Measurements from ENCODE around the gene VSIG1. TPM values are rescaled to one million over a fixed set of nuclear protein-coding genes. Genes with fewer than 3 reads are reported as not detected.
A peak's percentile ranks its signal among the peaks of the same experiment; 100 is the strongest.

Gene VSIG1
- total and polyA plus RNA-seq, 2 of the 4 experiments (the other 2 are of a cell fraction), result not detected

DNA sequence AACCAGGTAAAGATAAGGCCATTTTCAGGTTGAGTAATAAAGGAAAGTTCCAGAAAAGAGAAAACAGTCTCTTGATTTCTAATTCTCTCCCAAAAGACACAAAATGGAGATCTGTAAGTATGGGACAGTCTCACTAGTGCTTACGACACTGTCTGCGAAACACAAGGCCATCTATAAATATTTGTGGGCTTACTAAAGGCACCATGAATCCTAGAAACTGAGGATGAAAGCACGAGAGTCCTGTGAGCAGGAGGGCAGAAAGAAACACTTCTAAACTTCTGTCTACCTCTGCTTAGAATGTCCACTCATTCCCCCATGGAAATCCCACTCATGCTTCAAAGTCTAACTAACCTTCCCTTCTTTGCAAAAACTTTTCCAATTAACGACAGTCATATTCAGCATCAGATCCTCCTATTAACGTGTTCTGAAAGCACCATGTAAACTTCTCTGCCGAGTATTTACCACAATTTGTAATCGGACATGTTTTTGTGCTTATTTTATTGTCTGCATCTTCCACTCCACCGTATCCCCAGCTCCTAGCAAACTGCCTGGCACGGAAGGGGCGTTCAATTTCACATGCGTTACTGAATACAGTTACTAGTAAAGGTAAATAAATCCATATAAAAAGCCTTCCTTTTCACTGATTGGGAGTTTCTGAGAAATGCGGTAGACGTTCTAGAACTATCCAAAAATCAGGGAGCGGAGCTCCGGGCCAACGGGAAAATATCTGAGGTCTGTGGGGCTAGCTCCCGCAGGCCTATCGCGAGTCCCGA, 45.8 kb downstream of the VSIG1 start:
- Histone ChIP-seq H2AFZ (replicated peaks; ENCODE audit: low read length, poor library complexity) (peak overlapping the region; percentile 89), H2AK9ac (replicated peaks; ENCODE audit: low read depth, low read length, poor library complexity) (no peak overlapping the region), H3K79me1 (ENCODE audit: low read depth in 1 of 2, low read length in 2 of 2) (peaks cover 0 to 10% of the 10 kb centered on the region in 2 experiments; a peak in 3 of 4 replicates), H4K20me1 (ENCODE audit: insufficient read depth, low read length) (no peaks in the 10 kb centered on the region), H3K27me3 (ENCODE audit: control insufficient read depth, insufficient read depth, low read length) (no peaks in the 10 kb centered on the region), H3K4me3 (ENCODE audit: insufficient read depth, low read depth, low read length) (peak overlapping the region; percentile 79), H3K9me1 (ENCODE audit: insufficient read depth, low read length) (no peaks in the 10 kb centered on the region), H3K4me1 (ENCODE audit: control insufficient read depth, insufficient read depth, low read length) (no peaks in the 10 kb centered on the region), H3K36me3 (ENCODE audit: control insufficient read depth, insufficient read depth, low read length) (peaks cover 6% of the 10 kb centered on the region), H4K5ac (ENCODE audit: low read depth, low read length) (peak overlapping the region; percentile 89), H3K9ac (ENCODE audit: low read depth, low read length) (peak overlapping the region; percentile 78), H3K27ac (ENCODE audit: insufficient read depth, low read length) (peak overlapping the region; percentile 77; the same call in 1 of the 2 replicates), H2BK5ac (ENCODE audit: low read depth, low read length, poor library complexity, severe bottlenecking) (peak overlapping the region; percentile 65), H3K9me3 (ENCODE audit: control insufficient read depth, insufficient read depth, low read length) (no peaks in the 10 kb centered on the region), H3K23ac (ENCODE audit: low read depth, low read length) (peak overlapping the region; percentile 89), H4K91ac (ENCODE audit: insufficient read depth, low read depth, low read length) (peak overlapping the region; percentile 58; the same call in 1 of the 2 replicates), H3K4ac (ENCODE audit: low read depth, low read length) (peak overlapping the region; percentile 78; the same call in 1 of the 2 replicates), H3K14ac (replicated peaks; ENCODE audit: low read depth, low read length) (peak overlapping the region; percentile 75), H3K56ac (ENCODE audit: extremely low read depth, insufficient read depth, low read length) (peak overlapping the region; percentile 76; the same call in 1 of the 2 replicates), H4K8ac (ENCODE audit: low read depth in 2 of 2, low read length in 2 of 2) (peak overlapping the region; percentile 12 to 62; a peak in 3 of 4 replicates), H2BK15ac (ENCODE audit: low read depth, low read length) (no peak overlapping the region), H2BK120ac (ENCODE audit: low read depth, low read length) (peak overlapping the region; percentile 32; the same call in 1 of the 2 replicates), H2AK5ac (ENCODE audit: low read depth, low read length) (no peak overlapping the region), H3K18ac (ENCODE audit: low read depth, low read length) (peak overlapping the region; percentile 76; the same call in 1 of the 2 replicates), H2BK20ac (ENCODE audit: low read depth, low read length) (0 out of 2 replicates have a peak overlapping the region, but pooled peaks have one; percentile 25), H3K4me2 (ENCODE audit: low read depth, low read length) (peak overlapping the region; percentile 98)
- ChIA-PET POLR2A (ENCODE audit: unreplicated experiment) (no interaction called here), CTCF (no interaction called here)
- intact Hi-C loops (cut with micrococcal nuclease) (no loop called here), in situ Hi-C loops (cut with MboI; ENCODE audit: low sequenced_read_pairs) (no loop called here), dilution Hi-C loops (cut with HindIII; ENCODE audit: low sequenced_read_pairs, unreplicated experiment) (no loop called here)
- TF ChIP-seq POLR2A (IDR thresholded peaks at IDR 0.05; ENCODE audit: low read depth, low read length), result peak; percentile 46; the same call in 1 of the 2 replicates
- TF ChIP-seq RFX5 (IDR thresholded peaks at IDR 0.05; ENCODE audit: low read depth, low read length), result no peak
- WGBS, 2 experiments (ENCODE audit: extremely low coverage in 2 of 2, insufficient read length in 1 of 2), result 45% methylated on average over 4 of the region's 20 CpGs; no CpG with 5 or more reads in 1 of the 2 experiments
- DNase-seq (peak; percentile 44), ATAC-seq (ENCODE audit: low read depth) (no peak; the same call in 1 of the 2 replicates)
- TSS peak; percentile 51 for BruUV-seq (replicated peaks)

Measured in IMR-90 (cell line).